GM12872 (cell line): ENCODE data around the gene CTSW.

ENCODE experiments used
- CTCF ChIP-seq: IDR thresholded peaks from 3 replicates; pipeline ENCODE4 v1.5.1; 2011; ENCODE audit warnings: low read depth, mild to moderate bottlenecking, low read length, moderate library complexity; ENCODE audit not compliant: insufficient read depth

Gene CTSW

GRCh38 chr11:65853246-65853979 is 26.2 kb upstream of the CTSW start:
- 0 out of 3 replicates have a peak, but pooled peaks have one; percentile 7 for TF ChIP-seq CTCF

- no peak for TF ChIP-seq CTCF
These were observed 25.5 kb upstream of the CTSW start for GRCh38 chr11:65854161-65854592.

GRCh38 chr11:65854852-65855837 is 24.5 kb upstream of the CTSW start:
- no peak for TF ChIP-seq CTCF

- no peak for TF ChIP-seq CTCF
These were observed 23.7 kb upstream of the CTSW start for GRCh38 chr11:65855927-65856363.

GRCh38 chr11:65856689-65857499 is 22.7 kb upstream of the CTSW start:
- TF ChIP-seq CTCF: no peak

GRCh38 chr11:65857500-65857852 is 22.2 kb upstream of the CTSW start:
- TF ChIP-seq CTCF: no peak
